ENCODE results near the gene TP53AIP1. TPM values are rescaled to one million over a fixed set of nuclear protein-coding genes. Genes with fewer than 3 reads are reported as not detected.
A peak's percentile ranks its signal among the peaks of the same experiment; 100 is the strongest.

Gene TP53AIP1
- total and polyA plus RNA-seq, 5 experiments from 2014 or later, result not detected

DNA sequence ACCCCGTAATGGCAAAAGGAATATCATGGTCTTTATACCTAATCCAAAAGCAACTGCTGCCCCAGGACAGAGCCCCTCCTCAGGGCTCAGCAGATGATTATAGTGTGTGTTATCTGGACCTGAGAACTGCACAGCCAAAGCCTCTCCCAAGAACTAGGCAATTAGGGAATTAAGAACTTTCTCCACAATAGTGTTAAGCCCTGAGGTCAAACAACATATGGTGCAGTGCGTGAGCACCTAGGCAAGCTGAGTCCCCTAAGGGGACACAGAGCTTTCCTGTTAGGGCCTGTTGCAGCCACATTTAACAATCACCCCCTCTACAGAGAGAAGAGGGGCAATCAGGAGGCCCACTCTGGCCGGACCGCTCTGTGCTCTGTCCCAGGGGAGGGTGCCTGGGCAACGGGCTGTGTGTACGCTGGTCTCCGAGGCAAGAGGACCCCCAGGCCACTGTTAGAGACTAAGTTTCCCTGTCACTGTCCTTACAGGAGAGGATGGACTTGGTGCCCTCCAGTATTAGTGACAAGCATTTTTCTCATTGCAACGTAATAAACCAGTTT, 52.9 kb downstream of the TP53AIP1 start:
- H3K27ac Mint-ChIP-seq, result no peak overlapping the region
- peaks cover 0 to 26% (median 10%) of the 10 kb centered on the region in 4 donors for H3K4me1 Mint-ChIP-seq
- ATAC-seq (no peak), DNase-seq (no peak)
- POLR2A ChIA-PET, result no interaction called here
- H3K9me3 Mint-ChIP-seq, result no peaks in the 10 kb centered on the region
- H3K27me3 Mint-ChIP-seq, result peaks cover 31 to 93% (median 68%) of the 10 kb centered on the region in 5 donors
- H3K4me3 Mint-ChIP-seq, result peak overlapping the region in 9 of 10 donors; percentile 4 to 77 (median 32)
- H3K36me3 Mint-ChIP-seq, result peaks cover 0 to 2% (median 0%) of the 10 kb centered on the region in 3 donors

GRCh38 chr11:128888034-128888985, 54.4 kb downstream of the TP53AIP1 start:
- ATAC-seq (no peak), DNase-seq (no peak)
- POLR2A ChIA-PET, result interaction anchor here (0.5 kb wide), 1 partner anchor 115 kb away, joined by 3 read pairs; no protein-coding TSS in a partner anchor
- Mint-ChIP-seq H3K4me1 (peaks cover 0 to 24% (median 8%) of the 10 kb centered on the region in 4 donors), H3K36me3 (peaks cover 0 to 2% (median 0%) of the 10 kb centered on the region in 3 donors), H3K4me3 (no peak overlapping the region), H3K27me3 (peaks cover 29 to 93% (median 67%) of the 10 kb centered on the region in 5 donors), H3K9me3 (no peaks in the 10 kb centered on the region), H3K27ac (no peak overlapping the region)

DNA sequence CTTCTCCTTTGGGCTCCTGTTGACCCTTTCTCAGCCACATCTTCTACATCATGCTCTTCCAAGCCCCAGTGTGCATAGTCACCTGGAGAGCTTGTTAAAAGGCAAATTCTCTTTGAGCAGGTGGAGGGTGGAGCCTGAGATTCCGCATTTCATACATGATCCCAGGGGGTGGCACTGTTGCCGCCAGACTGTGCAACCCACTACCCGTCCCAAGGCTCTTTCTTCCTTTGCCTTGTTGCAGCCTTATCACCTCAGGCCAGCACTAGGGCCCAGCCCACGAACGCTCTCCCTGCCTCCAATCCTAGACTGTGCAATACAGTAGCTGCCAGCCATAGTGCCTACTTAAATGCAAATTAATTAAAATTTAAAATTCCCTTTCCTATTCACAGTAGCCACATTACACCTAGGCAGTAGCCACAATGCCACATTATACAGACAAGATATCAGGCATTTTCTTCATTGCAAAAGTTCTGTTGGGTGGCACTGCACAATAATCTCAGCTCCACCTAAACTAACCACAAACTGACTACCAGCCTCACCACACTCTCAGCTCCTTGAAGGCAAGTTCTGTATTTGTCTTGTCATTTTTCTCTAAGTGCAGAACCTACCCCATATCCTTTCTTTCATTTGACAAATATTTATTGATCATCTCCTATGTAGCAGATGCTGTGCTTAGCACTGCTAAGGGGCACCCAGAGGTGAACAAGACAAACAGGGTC, 56.1 kb downstream of the TP53AIP1 start:
- no peak overlapping the region for H3K4me3 Mint-ChIP-seq
- H3K9me3 Mint-ChIP-seq, result no peaks in the 10 kb centered on the region
- peaks cover 0 to 2% (median 0%) of the 10 kb centered on the region in 3 donors for H3K36me3 Mint-ChIP-seq
- POLR2A ChIA-PET, result interaction anchor here (1.4 kb wide), 1 partner anchor 70 kb away, joined by 4 read pairs; no protein-coding TSS in a partner anchor
- H3K4me1 Mint-ChIP-seq, result peaks cover 0 to 17% (median 5%) of the 10 kb centered on the region in 4 donors
- no peak for DNase-seq
- peak in 1 of 2 donors; percentile 20 for ATAC-seq
- H3K27ac Mint-ChIP-seq, result no peak overlapping the region
- peaks cover 32 to 93% (median 68%) of the 10 kb centered on the region in 5 donors for H3K27me3 Mint-ChIP-seq

Other genes starting within 250 kb of the TP53AIP1 start
- gene FLI1, start 248.8 kb downstream of the TP53AIP1 start, total RNA-seq, result 10 to 100 TPM; 87.7 to 87.9 TPM
- gene FLI1, start 248.8 kb downstream of the TP53AIP1 start, polyA plus RNA-seq, result 10 to 100 TPM; 54.9 to 64.5 (median 58.7) TPM
- not detected for gene KCNJ1, start 75.6 kb downstream of the TP53AIP1 start, total RNA-seq
- not detected for gene KCNJ1, start 75.6 kb downstream of the TP53AIP1 start, polyA plus RNA-seq
- gene KCNJ5, start 51.5 kb downstream of the TP53AIP1 start, total RNA-seq, result not detected
- not detected for gene KCNJ5, start 51.5 kb downstream of the TP53AIP1 start, polyA plus RNA-seq
- gene ARHGAP32, start 249.5 kb upstream of the TP53AIP1 start, total RNA-seq, result 10 to 100 TPM in 1 of 2 experiments, 1 to 10 TPM in 1; 7.8 to 10.4 TPM
- 1 to 10 TPM in 1 of 3 donors, under 1 TPM in 2; 0.85 to 1.5 (median 0.98) TPM for gene ARHGAP32, start 249.5 kb upstream of the TP53AIP1 start, polyA plus RNA-seq